HT-29 (cell line): ENCODE results near the gene PEBP1. TPM values are rescaled to one million over a fixed set of nuclear protein-coding genes. Genes with fewer than 3 reads are reported as not detected.

Experiments
- DNase-seq: peaks from one replicate; pipeline ENCODE4 v3.0.0-alpha.2; 2015; ENCODE audit warnings: low spot score
- total RNA-seq: library from RNA; depleted of rRNA; stranded (reverse); fragments of >200 nt; shearing (Covaris generic); gene quantifications from 2 replicates; pipeline ENCODE4 v1.2.3, GENCODE V29; 2014; rRNA removed

PEBP1 gene
- total RNA-seq, 1 experiment from 2014 or later, result 291 TPM

GRCh38 chr12:118193477-118193876 is 57.6 kb downstream of the PEBP1 start:
- DNase-seq, result no peak

DNA sequence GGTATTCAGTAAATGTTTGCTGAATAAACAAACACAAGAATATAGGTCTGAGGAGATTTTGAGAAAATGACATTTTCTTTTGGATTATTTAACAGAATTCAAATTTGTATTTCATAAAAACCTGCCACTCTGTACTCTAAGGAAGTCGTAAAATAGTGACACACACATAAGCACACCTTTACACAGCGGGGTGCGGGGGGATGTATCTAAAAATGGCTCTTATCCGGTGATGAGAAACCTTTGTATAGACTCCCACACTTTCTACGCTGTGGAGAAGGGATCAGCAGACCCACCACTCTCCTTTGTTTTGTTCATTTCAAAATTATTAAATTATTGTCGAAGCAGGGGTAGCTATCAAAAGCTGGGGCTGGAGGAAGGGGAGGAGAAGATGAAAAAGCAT is 58.0 kb downstream of the PEBP1 start:
- no peak for DNase-seq

Other genes starting within 250 kb of the PEBP1 start
- gene KSR2, start 167.1 kb upstream of the PEBP1 start, total RNA-seq, result 0.08 and 0.16 TPM in 2 replicates
- gene RFC5, start 119.4 kb upstream of the PEBP1 start, total RNA-seq, result 42.9 and 48.1 TPM in 2 replicates
- 115 and 117 TPM in 2 replicates for gene WSB2, start 74.9 kb upstream of the PEBP1 start, total RNA-seq
- gene VSIG10, start 32.1 kb upstream of the PEBP1 start, total RNA-seq, result 37.4 and 40.8 TPM in 2 replicates
- gene TAOK3, start 236.8 kb downstream of the PEBP1 start, total RNA-seq, result 3.1 and 5.5 TPM in 2 replicates
- 32.2 and 33.6 TPM in 2 replicates for gene SUDS3, start 240.4 kb downstream of the PEBP1 start, total RNA-seq